Upper lobe of right lung (tissue), 1 donor: ENCODE results near the gene CHRNA1. TPM values are rescaled to one million over a fixed set of nuclear protein-coding genes. Genes with fewer than 3 reads are reported as not detected.

ENCODE experiments used
- ATAC-seq: fragments of 200-7000 bp; cut with Tn5 transposase; one replicate; pipeline ENCODE4 v1.9.1; 2020; ENCODE audit warnings: mild to moderate bottlenecking, moderate library complexity
- DNase-seq: peaks from one replicate; pipeline ENCODE4 v3.0.0-alpha.2; 2020
- H3K27ac ChIP-seq: fragments of 200-600 bp; one replicate; pipeline ENCODE4 v1.8.0; 2022
- H3K27me3 ChIP-seq: fragments of 200-600 bp; one replicate; pipeline ENCODE4 v1.8.0; 2022; ENCODE audit warnings: mild to moderate bottlenecking
- H3K36me3 ChIP-seq: fragments of 200-600 bp; one replicate; pipeline ENCODE4 v1.8.0; 2022
- H3K4me1 ChIP-seq: fragments of 200-600 bp; one replicate; pipeline ENCODE4 v1.8.0; 2022
- H3K4me3 ChIP-seq: fragments of 200-600 bp; one replicate; pipeline ENCODE4 v1.8.0; 2022; ENCODE audit warnings: mild to moderate bottlenecking
- H3K9me3 ChIP-seq: fragments of 200-600 bp; one replicate; pipeline ENCODE4 v1.8.0; 2022
- CTCF ChIP-seq: fragments of 200-600 bp; IDR thresholded peaks from one replicate; pipeline ENCODE4 v1.8.0; 2022; ENCODE audit warnings: antibody characterized with exemption
- intact Hi-C: fragments of 100-400 bp; cut with DNase I; formaldehyde crosslinking; loops from one replicate; pipeline ENCODE4 v1.11.0; 2022
- total RNA-seq: library from RNA; stranded (reverse); fragmentation: NEBNext Ultra II Directional; extraction: Animal tissue kit (Norgen Biotek cat#: 25700); gene quantifications from one replicate; pipeline ENCODE4 v1.2.1, GENCODE V29; 2021
- donor health status: DM: no; HTN: yes; CAD: no; lungs with severe emphysema.

The CHRNA1 gene
- total RNA-seq, 1 donor from 2014 or later: 0.52 TPM

- H3K4me3 ChIP-seq: no peak overlapping the region
- H3K27me3 ChIP-seq: no peaks in the 10 kb centered on the region
- ATAC-seq: no peak
- no peaks in the 10 kb centered on the region for H3K36me3 ChIP-seq
- H3K4me1 ChIP-seq: peaks cover 4% of the 10 kb centered on the region
- H3K27ac ChIP-seq: no peak overlapping the region
- H3K9me3 ChIP-seq: no peaks in the 10 kb centered on the region
- intact Hi-C loops: no loop called here
- TF ChIP-seq CTCF: no peak
- DNase-seq: no peak
Measured at GRCh38 chr2:174768557-174768956, 4.3 kb upstream of the CHRNA1 start.

- H3K36me3 ChIP-seq: no peaks in the 10 kb centered on the region
- no peak overlapping the region for H3K27ac ChIP-seq
- no peaks in the 10 kb centered on the region for H3K4me1 ChIP-seq
- no peaks in the 10 kb centered on the region for H3K9me3 ChIP-seq
- H3K27me3 ChIP-seq: no peaks in the 10 kb centered on the region
- H3K4me3 ChIP-seq: no peak overlapping the region
- no peak for ATAC-seq
- intact Hi-C loops: no loop called here
- no peak for TF ChIP-seq CTCF
- no peak for DNase-seq
Measured at GRCh38 chr2:174766271-174766670, 2.0 kb upstream of the CHRNA1 start.

- no peaks in the 10 kb centered on the region for H3K9me3 ChIP-seq
- intact Hi-C loops: no loop called here
Measured at GRCh38 chr2:174765576-174765975, 1.3 kb upstream of the CHRNA1 start.

GRCh38 chr2:174763780-174764179 lies 492 bp downstream of the CHRNA1 start:
- TF ChIP-seq CTCF: no peak
- intact Hi-C loops: no loop called here
- H3K36me3 ChIP-seq: no peaks in the 10 kb centered on the region
- H3K4me3 ChIP-seq: no peak overlapping the region
- no peaks in the 10 kb centered on the region for H3K4me1 ChIP-seq
- DNase-seq: no peak
- no peak overlapping the region for H3K27ac ChIP-seq
- no peaks in the 10 kb centered on the region for H3K27me3 ChIP-seq
- ATAC-seq: no peak
- no peaks in the 10 kb centered on the region for H3K9me3 ChIP-seq

More at GRCh38 chr2:174765576-174765975, 1.3 kb upstream of the CHRNA1 start:
- DNase-seq (no peak), ATAC-seq (no peak)
- Histone ChIP-seq H3K4me1 (no peaks in the 10 kb centered on the region), H3K27me3 (no peaks in the 10 kb centered on the region), H3K36me3 (no peaks in the 10 kb centered on the region), H3K27ac (no peak overlapping the region), H3K4me3 (no peak overlapping the region)
- TF ChIP-seq CTCF: no peak

GRCh38 chr2:174762464-174762863 lies 1.8 kb downstream of the CHRNA1 start:
- H3K36me3 ChIP-seq: no peaks in the 10 kb centered on the region
- H3K9me3 ChIP-seq: no peaks in the 10 kb centered on the region
- intact Hi-C loops: no loop called here
- no peak for TF ChIP-seq CTCF
- ATAC-seq (no peak), DNase-seq (no peak)
- no peaks in the 10 kb centered on the region for H3K4me1 ChIP-seq
- H3K27me3 ChIP-seq: no peaks in the 10 kb centered on the region
- H3K27ac ChIP-seq: no peak overlapping the region
- H3K4me3 ChIP-seq: no peak overlapping the region

- DNase-seq: no peak
- no peaks in the 10 kb centered on the region for H3K27me3 ChIP-seq
- H3K36me3 ChIP-seq: no peaks in the 10 kb centered on the region
- H3K27ac ChIP-seq: no peak overlapping the region
- ATAC-seq: no peak
- no peak for TF ChIP-seq CTCF
- H3K4me1 ChIP-seq: no peaks in the 10 kb centered on the region
- intact Hi-C loops: no loop called here
- H3K9me3 ChIP-seq: no peaks in the 10 kb centered on the region
- H3K4me3 ChIP-seq: no peak overlapping the region
Measured at GRCh38 chr2:174761837-174762236, 2.4 kb downstream of the CHRNA1 start.
